K562 (cell line): Measurements from ENCODE around the gene DIP2C. TPM values are rescaled to one million over a fixed set of nuclear protein-coding genes. Genes with fewer than 3 reads are reported as not detected.

Source experiments
- ATAC-seq: fragments of 200-7000 bp; cut with Tn5 transposase; 3 replicates; pipeline ENCODE4 v1.9.1; 2020; ENCODE audit warnings: moderate library complexity
- BruUV-seq: library from RNA; stranded (reverse); fragments of 400-500 nt; replicated peaks from 2 replicates; lab custom pipeline; 2021; lab: Mats Ljungman, UMichigan
- CTCF ChIA-PET: fragments of 300-600 bp; formaldehyde crosslinking; extraction: SDS; loops from one replicate; lab custom pipeline; 2021; ENCODE audit warnings: low intra/inter-chr PET ratio; lab: Yijun Ruan, JAX
- POLR2A ChIA-PET: fragments of 300-600, 350-650 bp; sonication (Branson Sonifier 250); formaldehyde crosslinking; extraction: SDS; loops from one replicate; lab custom pipeline; 2021; ENCODE audit warnings: antibody characterized with exemption, inconsistent platforms; lab: Yijun Ruan, JAX
- DNase-seq, 4 experiments: peaks; one replicate each; pipeline versions ENCODE4 v3.0.0 to v3.0.0-alpha.2; 2011 to 2018; ENCODE audit warnings: low spot score in 3 of 4, mixed read lengths in 3 of 4; ENCODE audit errors: extremely low read depth in 1 of 4
- FAIRE-seq: peaks from 2 replicates; lab custom pipeline; 2011; peaks lifted over from hg19 to GRCh38; lab: Jason Lieb, UNC
- H2AFZ ChIP-seq: 2 replicates; pipeline ENCODE4 v1.6.0; 2011; ENCODE audit warnings: low read depth, low read length, control low read depth, inconsistent platforms
- H3K27ac ChIP-seq: fragments of 200-600 bp; 3 replicates; pipeline ENCODE4 v1.8.0; 2011; ENCODE audit warnings: low read depth, mild to moderate bottlenecking, control low read depth, inconsistent platforms, low read length, moderate library complexity, mixed read lengths; ENCODE audit errors: extremely low read depth
- H3K27me3 ChIP-seq, 2 experiments: fragments of 300-600 bp in 1 of 2; 2 replicates in 1 of 2; 3 replicates in 1 of 2; pipeline versions ENCODE4 v1.6.0 to v1.8.0; 2011; ENCODE audit warnings: inconsistent platforms in 2 of 2, low read length in 2 of 2, mild to moderate bottlenecking in 1 of 2, mixed read lengths in 1 of 2, moderate library complexity in 1 of 2; ENCODE audit not compliant: control insufficient read depth in 2 of 2, insufficient read depth in 2 of 2
- H3K36me3 ChIP-seq: fragments of 300-600 bp; 3 replicates; pipeline ENCODE4 v1.8.0; 2011; ENCODE audit warnings: mild to moderate bottlenecking, low read length, inconsistent platforms; ENCODE audit not compliant: control insufficient read depth, insufficient read depth
- H3K4me1 ChIP-seq, 2 experiments: fragments of 200-600 bp in 1 of 2; replicated peaks in 1 of 2; 2 replicates in 1 of 2; 3 replicates in 1 of 2; pipeline versions ENCODE4 v1.5.1 to v1.8.0; 2011; ENCODE audit warnings: inconsistent platforms in 2 of 2, low read length in 2 of 2, mild to moderate bottlenecking in 1 of 2, mixed read lengths in 1 of 2, moderate library complexity in 1 of 2; ENCODE audit not compliant: control insufficient read depth in 2 of 2, insufficient read depth in 2 of 2
- H3K4me2 ChIP-seq: 2 replicates; pipeline ENCODE4 v1.6.1; 2011; ENCODE audit warnings: low read length, control low read depth, inconsistent platforms, mixed read lengths; ENCODE audit not compliant: insufficient read depth
- H3K4me3 ChIP-seq: fragments of 200-600 bp; sonication (generic), shearing (Covaris generic); 2 replicates; pipeline ENCODE4 v1.5.1; 2016; ENCODE audit warnings: control low read depth, inconsistent platforms
- H3K79me2 ChIP-seq: fragments of 200-600 bp; 3 replicates; pipeline ENCODE4 v1.8.0; 2011; ENCODE audit warnings: low read length, inconsistent platforms; ENCODE audit not compliant: control insufficient read depth, insufficient read depth
- H3K9ac ChIP-seq, 2 experiments: 2 replicates each; pipeline versions ENCODE4 v1.6.0 to v1.6.1; 2011; ENCODE audit warnings: low read depth in 2 of 2, low read length in 2 of 2, control low read depth in 1 of 2, inconsistent platforms in 1 of 2, mild to moderate bottlenecking in 1 of 2, mixed read lengths in 1 of 2; ENCODE audit not compliant: insufficient read depth in 1 of 2
- H3K9me1 ChIP-seq: one replicate; pipeline ENCODE4 v1.6.0; 2011; ENCODE audit warnings: inconsistent platforms, mild to moderate bottlenecking, low read length, moderate library complexity; ENCODE audit not compliant: control insufficient read depth, insufficient read depth
- H3K9me3 ChIP-seq: replicated peaks from 2 replicates; pipeline ENCODE4 v1.5.1; 2011; ENCODE audit warnings: low read depth, low read length, inconsistent platforms; ENCODE audit not compliant: control insufficient read depth, insufficient read depth
- H4K20me1 ChIP-seq: replicated peaks from 2 replicates; pipeline ENCODE4 v1.6.1; 2011; ENCODE audit warnings: low read length, inconsistent platforms, mixed read lengths; ENCODE audit not compliant: control insufficient read depth, insufficient read depth
- CBFB ChIP-seq: sonication (generic); formaldehyde crosslinking; IDR thresholded peaks from 2 replicates; pipeline ENCODE4 v1.4.0; 2020; ENCODE audit warnings: mild to moderate bottlenecking, missing genetic modification reagents
- DACH1 ChIP-seq: fragments of 450-650 bp; IDR thresholded peaks from 2 replicates; pipeline ENCODE4 v1.6.1; 2018; ENCODE audit not compliant: partially characterized antibody
- FOSL1 ChIP-seq: fragments of 200-800 bp; sonication (Bioruptor generic); conservative IDR thresholded peaks from 2 replicates; pipeline ENCODE4 v1.6.1; 2016; ENCODE audit warnings: missing genetic modification characterization, missing compliant biosample characterization
- GABPB1 ChIP-seq: sonication (generic); formaldehyde crosslinking; IDR thresholded peaks from 2 replicates; pipeline ENCODE4 v1.8.0; 2022; ENCODE audit warnings: mild to moderate bottlenecking, missing genetic modification reagents
- HDAC1 ChIP-seq, 2 experiments: fragments of 450-650 bp; IDR thresholded peaks; 2 replicates each; pipeline ENCODE4 v1.6.1; 2016 to 2017; ENCODE audit warnings: inconsistent platforms in 1 of 2, mild to moderate bottlenecking in 1 of 2, moderate library complexity in 1 of 2
- HIVEP1 ChIP-seq: fragments of 250-450 bp; sonication (Bioruptor Pico); IDR thresholded peaks from 2 replicates; pipeline ENCODE4 v1.4.0; 2020; ENCODE audit warnings: mild to moderate bottlenecking
- LCOR ChIP-seq: sonication (generic); formaldehyde crosslinking; IDR thresholded peaks from 2 replicates; pipeline ENCODE4 v1.8.0; 2022; ENCODE audit warnings: mild to moderate bottlenecking, missing genetic modification reagents
- MTA3 ChIP-seq: fragments of 450-650 bp; formaldehyde crosslinking; IDR thresholded peaks from 2 replicates; pipeline ENCODE4 v1.6.1; 2017; ENCODE audit warnings: mild to moderate bottlenecking, borderline replicate concordance
- POLR2B ChIP-seq: fragments of 450-650 bp; IDR thresholded peaks from 2 replicates; pipeline ENCODE4 v1.6.1; 2018; ENCODE audit warnings: low read depth; ENCODE audit not compliant: partially characterized antibody
- SAP30 ChIP-seq: fragments of 200-600 bp; sonication (generic); IDR thresholded peaks from 2 replicates; pipeline ENCODE4 v1.6.1; 2012; ENCODE audit warnings: borderline replicate concordance, low read depth, mild to moderate bottlenecking, moderate library complexity, low read length, control low read depth, inconsistent platforms; ENCODE audit not compliant: insufficient read depth, poor library complexity, severe bottlenecking
- XRCC5 ChIP-seq: fragments of 200-400 bp; formaldehyde crosslinking; IDR thresholded peaks from 2 replicates; pipeline ENCODE4 v1.6.1; 2017; ENCODE audit warnings: low read depth, mild to moderate bottlenecking, low read length
- ZFP36 ChIP-seq: fragments of 150-350 bp; IDR thresholded peaks from 2 replicates; pipeline ENCODE4 v1.6.1; 2018; ENCODE audit warnings: low read length, low read depth; ENCODE audit not compliant: partially characterized antibody
- ZKSCAN1 ChIP-seq: fragments of 150-350 bp; IDR thresholded peaks from 2 replicates; pipeline ENCODE4 v1.6.1; 2016; ENCODE audit warnings: low read depth, low read length
- ZNF184 ChIP-seq: sonication (generic); formaldehyde crosslinking; IDR thresholded peaks from 2 replicates; pipeline ENCODE4 v1.5.0; 2020; ENCODE audit warnings: missing genetic modification reagents
- ZNF696 ChIP-seq: fragments of 250-450 bp; sonication (Bioruptor Pico); conservative IDR thresholded peaks from 2 replicates; pipeline ENCODE4 v1.4.0; 2020; ENCODE audit warnings: mild to moderate bottlenecking, moderate library complexity
- WGBS: fragments of 100-300 bp; shearing (Covaris generic); methylation state at CpG from one replicate; pipeline ENCODE4 v1.1.6; 2016; ENCODE audit warnings: low coverage, mixed read lengths; ENCODE audit not compliant: insufficient coverage; ENCODE audit errors: missing lambda C conversion rate; 5-methylcytosine and 5-hydroxymethylcytosine counted together
- in situ Hi-C: fragments of 300-500 bp; cut with MboI; formaldehyde crosslinking; loops from 4 replicates; pipeline ENCODE4 v1.15.0; 2018; ENCODE audit warnings: inconsistent platforms, mixed read lengths
- intact Hi-C: fragments of 100-400 bp; cut with micrococcal nuclease; formaldehyde crosslinking; loops from 2 replicates; pipeline ENCODE4 v1.14.2; 2022
- polyA plus RNA-seq, 8 experiments: library from polyadenylated mRNA; depleted of rRNA in 4 of 8; stranded (reverse) in 5 of 8; unstranded in 3 of 8; fragments of >200 nt; fragmentation: Nextera tagmentation in 2 of 8; fragmentation: Illumina TruSeq in 1 of 8; extraction: Ambion mirVana in 2 of 8; extraction: Trizol in 1 of 8; gene quantifications; 2 replicates each; pipeline versions ENCODE4 v1.2.1 to v1.2.3, GENCODE V29; 2011 to 2014; ENCODE audit warnings: inconsistent platforms in 1 of 8, missing spikeins in 1 of 8
- total RNA-seq, 7 experiments: library from RNA; depleted of rRNA in 6 of 7; stranded (reverse); fragments of >200 nt in 6 of 7; fragmentation: Illumina TruSeq in 2 of 7; extraction: Trizol in 2 of 7; gene quantifications; 2 replicates each; pipeline versions ENCODE4 v1.2.1 to v1.2.3, GENCODE V29; 2011 to 2021; ENCODE audit warnings: low replicate concordance in 1 of 7

Gene DIP2C
- total and polyA plus RNA-seq, 9 of the 15 experiments (the other 6 are each of a cell fraction or from before 2014, with no cell fraction given), result 0.01 TPM; not detected in 8

DNA sequence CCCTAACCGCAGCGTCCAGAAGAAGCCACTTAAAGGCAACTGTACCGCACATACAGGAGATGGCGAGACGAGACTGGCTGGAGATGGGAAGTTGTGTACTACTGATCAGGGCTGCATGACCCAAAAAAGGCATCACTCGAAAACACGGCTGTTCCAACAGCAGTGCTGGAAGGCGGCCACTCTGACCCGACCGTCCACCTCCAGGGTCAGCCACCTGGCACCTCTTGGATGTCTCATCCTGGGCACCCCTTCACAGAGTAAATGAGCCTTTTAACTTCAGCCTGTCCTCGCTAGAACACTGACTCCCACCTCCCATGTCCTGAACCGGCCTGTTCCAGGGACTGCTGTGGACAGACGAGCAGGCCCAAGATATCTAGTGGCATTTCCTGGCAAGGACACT is 180.7 kb downstream of the DIP2C start:
- TF ChIP-seq DACH1 (no peak), MTA3 (no peak)
- Histone ChIP-seq H3K9me3 (no peaks in the 10 kb centered on the region), H3K79me2 (no peaks in the 10 kb centered on the region), H3K27me3 (peaks cover 36 to 88% of the 10 kb centered on the region in 2 experiments; a peak in 4 of 5 replicates), H3K27ac (no peak overlapping the region), H3K9me1 (no peaks in the 10 kb centered on the region), H3K4me3 (no peak overlapping the region), H4K20me1 (0 out of 2 replicates have a peak, but pooled peaks cover 2% of the 10 kb centered on the region), H3K4me2 (no peak overlapping the region), H3K4me1 (peaks cover 0 to 3% of the 10 kb centered on the region in 2 experiments; a peak in 1 of 5 replicates), H3K9ac (no peak overlapping the region), H3K36me3 (no peaks in the 10 kb centered on the region), H2AFZ (no peak overlapping the region)
- CTCF ChIA-PET, result no interaction called here
- BruUV-seq, result no TSS peak
- no peak for FAIRE-seq
- POLR2A ChIA-PET, result no interaction called here
- intact Hi-C loops (no loop called here), in situ Hi-C loops (no loop called here)
- ATAC-seq, result no peak
- no peak for DNase-seq
- WGBS, result 4% methylated on average over 13 of the region's 13 CpGs

DNA sequence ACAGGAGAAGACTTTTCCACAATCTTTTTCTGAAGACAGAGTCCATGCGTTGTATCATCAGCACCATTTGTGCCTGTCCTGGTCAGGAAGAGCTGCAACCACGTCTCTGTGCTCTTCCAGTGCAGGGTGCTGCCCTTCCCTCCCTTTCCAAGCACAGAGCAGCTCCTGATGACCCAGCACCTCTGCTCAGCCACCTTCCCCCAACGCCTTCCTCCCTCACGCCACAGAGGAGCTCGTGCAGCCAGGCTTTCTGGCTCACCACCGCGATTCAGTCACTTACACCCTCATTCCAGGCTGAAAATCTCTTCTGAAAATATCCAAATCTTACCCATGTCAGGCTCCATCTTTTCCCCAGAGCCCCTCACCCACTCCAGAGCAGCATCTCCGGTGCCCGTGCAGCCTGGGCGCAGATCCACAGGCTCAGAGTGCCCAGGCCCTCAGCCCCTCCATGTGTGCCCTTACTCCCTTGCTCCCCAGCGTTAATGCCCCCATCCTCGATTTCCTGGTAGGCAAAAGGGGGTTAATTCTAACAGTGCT is 181.5 kb downstream of the DIP2C start:
- ChIA-PET POLR2A (no interaction called here), CTCF (no interaction called here)
- Histone ChIP-seq H3K79me2 (no peaks in the 10 kb centered on the region), H2AFZ (no peak overlapping the region), H3K9ac (no peak overlapping the region), H3K27me3 (peaks cover 35 to 88% of the 10 kb centered on the region in 2 experiments; a peak in 4 of 5 replicates), H3K4me1 (no peaks in the 10 kb centered on the region), H4K20me1 (0 out of 2 replicates have a peak, but pooled peaks cover 2% of the 10 kb centered on the region)
- intact Hi-C loops (no loop called here), in situ Hi-C loops (no loop called here)
- ATAC-seq (no peak), DNase-seq (no peak), FAIRE-seq (no peak)
- no TSS peak for BruUV-seq
- 0% methylated on average over 12 of the region's 12 CpGs for WGBS
- TF ChIP-seq SAP30 (no peak), ZKSCAN1 (no peak), ZNF184 (CRISPR knock-in tag) (no peak), LCOR (CRISPR knock-in tag) (no peak), CBFB (CRISPR knock-in tag) (no peak), GABPB1 (CRISPR knock-in tag) (no peak), POLR2B (no peak), FOSL1 (tag) (no peak), ZNF696 (CRISPR knock-in tag) (no peak), HDAC1 (IDR thresholded peaks at IDR 0.05) (no peak), HIVEP1 (CRISPR knock-in tag) (no peak), XRCC5 (no peak), ZFP36 (no peak)
- TF ChIP-seq, all 486 proteins: peak for 0
- no peak overlapping the region for H3K27ac ChIP-seq
- H3K9me3 ChIP-seq, result no peaks in the 10 kb centered on the region
- H3K4me2 ChIP-seq, result no peak overlapping the region
- H3K36me3 ChIP-seq, result no peaks in the 10 kb centered on the region
- no peaks in the 10 kb centered on the region for H3K9me1 ChIP-seq
- no peak overlapping the region for H3K4me3 ChIP-seq
